NOMO-1 treated with dmso at 0.1 percent for 144 hours (cell line): ENCODE data around the gene KIAA1671.

Source experiments
- DNase-seq: peaks from one replicate; lab custom pipeline; 2025; ENCODE audit not compliant: unreplicated experiment; lab: John Stamatoyannopoulos, UW

The KIAA1671 gene

GRCh38 chr22:25007444-25008106 lies 55.1 kb downstream of the KIAA1671 start:
- DNase-seq: no peak

DNA sequence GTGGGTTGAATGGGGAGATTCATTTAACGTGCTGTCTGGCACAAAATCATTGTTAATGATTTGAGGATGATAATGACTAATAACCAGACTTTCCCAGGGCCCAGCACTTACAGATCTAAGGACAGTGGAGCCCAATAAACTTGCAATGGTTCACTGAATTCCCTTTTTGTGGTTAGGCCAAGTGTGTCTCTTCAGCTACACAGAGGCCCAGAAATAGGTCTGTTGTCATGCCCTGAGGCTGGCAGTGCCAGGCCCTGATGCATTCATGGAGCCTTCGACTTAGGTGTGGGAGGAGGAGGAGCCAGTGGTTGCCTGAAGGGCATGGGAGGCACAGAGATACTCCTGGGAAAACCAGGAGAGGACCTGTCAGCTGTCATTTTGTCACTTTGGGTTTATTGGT lies 56.1 kb downstream of the KIAA1671 start:
- DNase-seq: no peak

GRCh38 chr22:25012741-25013143 lies 60.2 kb downstream of the KIAA1671 start:
- DNase-seq: no peak

- DNase-seq: no peak
Observed at GRCh38 chr22:25013607-25014006, 61.1 kb downstream of the KIAA1671 start.

DNA sequence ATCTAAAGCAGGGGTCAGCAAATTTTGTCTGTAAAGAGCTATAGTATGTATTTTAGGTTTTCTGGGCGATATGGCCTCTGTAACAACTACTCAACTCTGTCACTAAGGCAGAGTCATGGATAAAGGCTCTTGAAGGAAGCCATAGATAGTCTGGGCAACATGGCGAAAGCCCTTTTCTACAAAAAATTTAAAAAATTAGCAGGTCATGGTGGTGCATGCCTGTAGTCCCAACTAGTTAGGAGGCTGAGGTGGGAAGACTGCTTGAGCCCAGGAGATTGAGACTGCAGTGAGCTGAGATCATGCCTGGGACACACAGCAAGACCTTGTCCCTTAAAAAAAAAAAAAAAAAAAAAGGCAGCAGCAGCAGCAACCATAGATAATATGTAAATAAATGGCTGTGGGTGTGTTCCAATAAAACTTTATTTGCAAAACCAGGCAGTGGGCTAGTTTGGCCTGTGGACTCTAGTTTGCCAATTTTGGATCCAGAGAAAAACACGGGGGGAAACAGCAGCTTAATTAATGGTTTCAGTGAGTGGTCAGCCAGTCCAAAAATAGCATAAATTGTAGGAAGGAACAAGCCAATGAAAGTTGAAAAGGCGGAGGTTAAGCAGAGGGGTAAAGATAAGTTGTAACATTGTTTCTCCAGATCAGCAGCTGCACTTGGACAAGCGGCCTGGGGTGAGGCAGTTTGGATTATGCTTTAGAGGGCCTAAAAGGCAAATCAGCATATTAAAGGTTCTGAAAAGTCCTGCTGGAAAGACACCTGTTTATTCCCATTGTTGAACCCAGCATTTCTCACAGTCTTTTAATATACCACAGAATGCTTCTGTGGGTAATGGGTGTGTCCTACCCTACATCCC lies 62.6 kb downstream of the KIAA1671 start:
- no peak for DNase-seq

DNA sequence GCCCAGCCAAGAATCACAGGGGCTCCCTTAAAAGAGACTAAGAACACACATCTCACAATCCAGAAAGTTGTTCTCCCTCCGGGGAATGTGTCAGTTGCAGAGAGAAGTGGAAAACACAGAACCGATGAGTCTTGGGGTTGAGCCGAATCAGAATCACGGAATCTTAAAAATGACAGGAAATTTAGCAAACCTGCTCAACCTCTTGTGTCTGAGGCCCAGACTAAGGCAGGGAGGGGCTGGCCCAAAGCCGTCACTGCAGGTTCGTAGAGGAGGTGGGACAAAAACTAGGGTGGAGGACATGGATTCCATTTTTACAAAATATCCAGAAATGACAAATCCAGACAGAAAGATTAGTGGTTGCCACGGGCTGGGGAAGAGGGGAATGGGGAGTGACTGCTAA lies 63.8 kb downstream of the KIAA1671 start:
- DNase-seq: no peak

- DNase-seq: no peak
Observed at GRCh38 chr22:25018009-25018408, 65.5 kb downstream of the KIAA1671 start.

DNA sequence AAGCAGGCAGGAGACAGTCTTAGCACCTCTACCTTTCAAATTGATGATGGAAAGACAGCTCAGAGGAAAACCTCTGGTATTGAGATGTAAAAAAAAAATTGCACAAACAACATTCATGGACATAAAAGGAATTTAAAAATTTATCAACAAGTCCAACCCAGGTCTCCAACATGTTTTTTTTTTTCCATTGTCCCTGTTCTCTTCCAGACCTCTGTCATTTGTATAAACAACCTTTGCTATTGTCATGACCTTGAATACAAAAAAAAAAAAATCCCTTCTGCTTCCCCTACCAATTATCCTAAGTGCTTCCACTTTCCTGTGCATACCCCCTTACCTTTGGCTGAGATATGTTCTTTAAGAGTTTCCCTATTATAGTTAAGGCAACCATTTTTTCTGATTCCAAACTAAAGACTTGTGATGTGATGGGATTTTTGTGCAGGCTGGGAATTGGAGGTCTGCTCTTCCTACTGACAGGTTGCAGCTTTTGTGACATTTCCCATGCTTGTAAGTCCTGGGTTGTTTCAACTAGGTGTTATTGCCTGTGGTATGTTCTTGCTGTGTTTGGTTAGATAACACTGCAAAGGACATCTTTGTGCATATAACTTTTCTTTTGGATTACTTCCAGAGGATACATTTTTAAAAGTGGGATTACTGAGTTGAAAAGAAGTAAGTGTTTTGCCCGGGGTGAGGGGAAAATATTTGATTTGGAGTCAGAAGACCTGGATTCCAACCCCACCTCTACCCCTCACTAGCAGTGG lies 67.1 kb downstream of the KIAA1671 start:
- no peak for DNase-seq

- DNase-seq: no peak
Observed at GRCh38 chr22:25021409-25021808, 68.9 kb downstream of the KIAA1671 start.

DNA sequence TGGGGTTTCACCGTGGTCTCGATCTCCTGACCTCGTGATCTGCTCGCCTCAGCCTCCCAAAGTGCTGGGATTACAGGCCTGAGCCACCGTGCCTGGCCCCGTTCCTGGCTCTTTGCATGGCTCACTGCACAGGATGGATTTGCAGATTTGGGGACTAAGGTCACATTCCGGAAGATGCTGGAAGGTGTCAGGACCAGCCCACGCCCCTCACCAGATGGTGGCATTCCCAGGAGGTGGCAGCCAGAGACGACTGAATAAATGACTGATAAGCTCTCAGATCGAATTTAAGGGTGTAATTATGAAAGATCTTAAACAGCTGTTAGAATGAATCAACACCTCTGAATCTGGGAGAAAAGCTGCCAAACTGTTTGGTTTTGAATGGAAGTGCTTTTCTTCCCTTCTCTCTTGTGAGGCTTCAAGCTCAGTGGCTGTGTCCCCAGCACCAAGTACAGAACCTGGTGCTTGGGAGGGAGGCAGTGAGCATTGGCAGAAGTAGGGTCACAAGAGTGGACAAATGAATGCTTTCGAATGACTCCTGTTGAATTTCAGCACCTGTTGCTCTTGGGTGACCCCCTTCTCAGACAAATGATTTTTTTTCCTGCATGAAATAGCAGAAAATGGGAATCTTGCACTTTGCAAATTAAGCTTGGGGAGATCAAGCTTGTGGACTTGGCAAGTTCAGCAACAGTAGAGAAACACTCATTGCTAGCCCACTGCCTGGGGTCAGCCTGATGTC lies 69.6 kb downstream of the KIAA1671 start:
- DNase-seq: no peak

DNA sequence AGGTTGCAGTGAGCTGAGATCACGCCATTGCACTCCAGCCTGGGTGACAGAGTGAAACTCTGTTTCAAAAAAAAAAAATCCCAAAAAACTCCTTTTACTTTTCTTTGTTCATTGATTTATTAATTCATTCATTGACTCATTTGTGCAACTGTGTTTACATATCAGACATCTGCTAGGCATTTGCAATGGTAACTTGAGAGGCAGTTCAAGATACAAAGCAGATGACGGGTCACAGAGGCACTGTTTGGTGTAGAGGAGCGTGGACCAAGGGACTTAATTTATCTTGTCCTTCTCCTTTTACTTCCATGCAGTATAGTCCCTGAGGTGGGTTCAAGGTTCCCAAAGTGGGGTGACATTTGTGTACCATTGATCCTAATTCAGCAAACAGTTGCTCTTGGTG lies 71.4 kb downstream of the KIAA1671 start:
- DNase-seq: no peak

- DNase-seq: no peak
Observed at GRCh38 chr22:25024895-25025294, 72.4 kb downstream of the KIAA1671 start.

DNA sequence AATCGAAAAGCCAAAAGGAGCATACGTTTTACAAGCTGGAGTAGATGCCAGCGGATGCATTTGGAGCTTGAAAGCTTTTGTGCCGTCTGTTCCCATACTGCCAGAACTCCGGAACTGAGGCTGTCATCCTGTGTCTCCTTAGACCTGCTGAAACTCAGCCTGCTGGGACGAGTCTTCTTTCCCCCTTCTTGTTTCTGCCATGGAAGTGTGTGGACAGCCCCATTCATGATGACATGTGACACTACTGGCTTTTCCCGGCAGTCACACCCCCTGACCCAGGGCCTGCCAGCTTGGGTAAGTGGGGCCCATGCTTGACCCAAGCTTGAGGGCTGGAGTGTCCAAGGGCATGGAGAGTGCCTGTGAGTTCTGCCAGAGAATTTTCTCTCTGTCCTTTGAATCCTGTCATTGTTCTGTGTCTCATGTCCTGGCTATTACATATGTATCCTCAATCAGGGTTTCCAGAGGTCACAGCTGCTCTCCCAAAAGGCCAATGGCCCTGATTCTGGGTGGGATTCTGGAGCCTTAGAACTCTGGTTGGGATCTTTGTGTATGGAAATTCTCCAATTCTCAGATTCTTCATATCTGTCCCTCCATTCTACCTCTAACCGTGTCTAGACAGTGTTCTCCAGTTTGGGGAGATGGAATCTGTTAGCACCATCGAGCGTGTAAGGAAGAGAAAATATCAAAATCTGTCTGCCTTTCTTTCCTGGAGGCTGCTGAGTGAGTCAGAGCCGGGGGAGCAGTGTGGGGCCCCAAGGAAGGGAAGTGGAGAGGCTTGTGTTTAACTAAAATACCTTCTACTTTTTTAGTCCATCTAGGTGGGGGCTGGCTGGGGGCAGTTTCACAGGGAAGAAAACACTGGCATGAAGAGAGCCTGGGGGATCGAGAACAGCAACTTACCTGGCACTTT lies 73.2 kb downstream of the KIAA1671 start:
- DNase-seq: peak; percentile 34

- no peak for DNase-seq
Observed at GRCh38 chr22:25027043-25027906, 74.8 kb downstream of the KIAA1671 start.

GRCh38 chr22:25027959-25028840 lies 75.7 kb downstream of the KIAA1671 start:
- no peak for DNase-seq

DNA sequence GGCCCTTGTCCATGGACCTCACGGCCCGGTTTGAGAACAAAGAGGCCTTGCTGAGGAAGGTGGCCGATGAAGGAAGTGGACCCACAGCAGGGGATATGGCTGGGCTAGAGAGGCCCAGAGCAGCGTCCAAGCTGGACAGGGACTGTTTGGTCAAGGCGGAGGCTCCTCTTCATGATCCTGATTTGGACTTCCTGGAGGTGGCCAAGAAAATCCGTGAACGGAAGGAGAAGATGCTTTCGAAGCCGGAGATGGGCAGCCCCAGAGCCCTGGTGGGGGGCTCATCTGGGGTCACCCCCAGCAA lies 76.3 kb downstream of the KIAA1671 start:
- no peak for DNase-seq

DNA sequence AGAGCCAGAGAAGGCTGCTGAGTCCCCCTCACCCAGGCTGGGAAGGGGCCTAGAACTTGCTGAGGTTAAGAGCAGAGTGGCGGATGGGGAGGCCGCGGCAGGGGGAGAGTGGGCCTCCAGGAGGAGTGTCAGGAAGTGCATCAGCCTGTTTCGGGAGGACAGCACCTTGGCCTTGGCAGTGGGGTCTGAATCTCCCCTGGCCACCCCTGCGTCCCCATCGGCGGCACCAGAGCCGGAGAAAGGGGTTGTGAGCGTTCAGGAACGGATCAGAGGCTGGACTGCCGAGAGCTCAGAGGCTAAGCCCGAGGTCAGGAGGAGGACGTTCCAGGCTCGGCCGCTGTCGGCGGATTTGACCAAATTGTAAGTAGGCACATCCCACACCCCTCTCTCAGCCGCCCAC lies 76.7 kb downstream of the KIAA1671 start:
- DNase-seq: no peak

- DNase-seq: no peak
Observed at GRCh38 chr22:25030636-25031035, 78.1 kb downstream of the KIAA1671 start.
